DMS153 treated with DMSO at 0.1 percent for 48 hours (cell line): ENCODE measurements around the gene SPTLC2.

Experiments
- DNase-seq: peaks from one replicate; lab custom pipeline; 2025; ENCODE audit not compliant: unreplicated experiment; lab: John Stamatoyannopoulos, UW

Gene SPTLC2

DNA sequence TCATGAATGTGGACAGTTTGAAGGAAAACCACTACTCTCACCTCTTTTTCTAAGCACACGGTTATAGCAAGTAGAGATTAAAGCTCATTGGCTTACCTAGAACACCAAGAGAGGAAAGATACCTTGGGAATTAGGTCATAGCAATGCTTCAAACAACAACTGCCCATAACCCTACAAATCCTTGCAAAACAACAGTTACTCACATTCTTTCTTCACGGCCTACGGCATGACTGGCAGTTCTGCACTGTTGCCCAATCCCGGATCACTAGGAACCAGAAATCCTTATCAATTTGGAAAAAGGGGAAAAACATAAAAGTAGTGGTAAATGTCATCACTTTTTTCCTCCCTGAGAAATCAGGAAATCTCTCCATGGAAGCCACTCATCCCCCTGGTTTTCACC lies 108.2 kb downstream of the SPTLC2 start:
- no peak for DNase-seq

DNA sequence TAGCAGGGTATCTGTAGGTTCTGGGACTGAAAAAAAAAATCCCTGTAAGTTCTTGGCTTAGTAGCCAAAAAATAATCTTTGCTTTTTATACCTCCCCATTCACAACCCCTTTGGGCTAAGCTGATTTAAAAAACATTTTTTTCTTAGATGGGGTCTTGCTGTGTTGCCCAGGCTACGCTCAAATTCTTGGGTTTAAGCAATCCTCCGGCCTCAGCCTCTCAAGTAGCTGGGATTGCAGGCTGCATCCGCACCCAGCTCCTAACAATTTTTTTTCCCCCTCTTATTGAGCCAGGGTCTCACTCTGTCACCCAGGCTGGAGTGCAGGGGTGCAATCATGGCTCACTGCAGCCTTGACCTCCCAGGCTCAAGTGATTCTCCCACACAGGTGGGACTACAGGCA lies 108.7 kb downstream of the SPTLC2 start:
- no peak for DNase-seq

DNA sequence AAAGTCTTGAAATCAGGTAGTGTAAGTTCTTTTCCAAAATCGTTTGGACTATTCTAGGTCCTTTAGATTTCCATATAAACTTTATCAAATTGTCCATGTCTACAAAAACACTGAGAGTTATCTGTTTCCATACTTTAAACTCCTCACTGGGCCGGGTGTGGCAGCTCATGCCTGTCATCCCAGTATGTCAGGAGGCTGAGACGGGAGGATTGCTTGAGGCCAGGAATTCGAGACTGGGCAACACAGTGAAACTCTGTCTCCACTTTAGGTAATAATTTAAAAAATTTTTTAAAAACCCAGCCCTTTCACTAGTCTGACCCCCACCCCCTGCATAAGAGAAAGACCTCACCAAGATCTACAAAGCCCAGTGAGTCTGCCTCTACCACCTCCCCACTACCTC lies 111.4 kb downstream of the SPTLC2 start:
- DNase-seq: no peak

DNA sequence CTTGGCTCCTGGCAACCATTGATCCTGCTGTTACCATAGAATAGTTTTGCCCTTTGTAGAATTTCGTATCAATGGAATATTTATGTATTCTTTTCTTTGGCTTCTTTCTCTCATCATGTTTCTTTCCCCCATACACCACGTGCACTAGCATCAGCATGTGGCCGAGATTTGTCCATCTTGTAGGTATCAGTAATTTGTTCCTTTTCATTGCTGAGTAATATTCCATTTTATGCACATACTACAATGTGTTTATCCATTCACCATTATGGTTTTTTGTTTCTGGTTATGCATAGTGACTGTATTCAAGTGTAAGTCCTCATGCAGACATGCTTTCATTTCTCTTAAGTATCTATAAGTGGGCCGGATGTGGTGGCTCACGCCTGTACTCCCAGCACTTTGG lies 113.3 kb downstream of the SPTLC2 start:
- no peak for DNase-seq

DNA sequence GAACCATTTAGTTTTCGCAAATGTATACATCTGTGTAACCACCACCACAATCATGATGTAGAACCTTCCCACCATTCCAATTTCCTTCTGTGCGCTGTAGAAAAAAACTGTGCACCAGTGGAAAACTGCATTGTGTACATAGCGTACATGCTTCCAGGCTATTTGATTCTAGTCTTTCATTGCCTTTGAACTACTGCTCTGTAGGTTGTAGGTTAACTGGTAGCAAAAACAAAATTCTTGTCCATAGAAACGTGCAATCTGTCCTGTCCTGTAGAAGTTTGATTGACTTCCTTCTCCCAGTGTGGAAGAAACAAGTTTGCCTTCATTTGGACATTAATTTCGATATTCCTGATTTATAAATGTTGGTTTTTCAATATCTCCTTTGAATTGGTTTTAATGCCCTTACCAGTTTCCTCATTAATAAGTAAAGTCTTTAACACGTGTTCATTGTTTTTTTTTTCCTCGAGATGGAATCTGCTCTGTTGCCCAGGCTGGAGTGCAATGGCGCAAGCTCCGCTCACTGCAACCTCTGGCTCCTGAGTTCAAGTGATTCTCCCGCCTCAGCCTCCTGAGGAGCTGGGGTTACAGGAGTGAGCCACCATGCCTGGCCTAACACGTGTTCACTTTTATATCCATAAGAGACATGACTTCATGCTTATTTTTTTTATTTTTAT lies 114.2 kb downstream of the SPTLC2 start:
- no peak for DNase-seq

DNA sequence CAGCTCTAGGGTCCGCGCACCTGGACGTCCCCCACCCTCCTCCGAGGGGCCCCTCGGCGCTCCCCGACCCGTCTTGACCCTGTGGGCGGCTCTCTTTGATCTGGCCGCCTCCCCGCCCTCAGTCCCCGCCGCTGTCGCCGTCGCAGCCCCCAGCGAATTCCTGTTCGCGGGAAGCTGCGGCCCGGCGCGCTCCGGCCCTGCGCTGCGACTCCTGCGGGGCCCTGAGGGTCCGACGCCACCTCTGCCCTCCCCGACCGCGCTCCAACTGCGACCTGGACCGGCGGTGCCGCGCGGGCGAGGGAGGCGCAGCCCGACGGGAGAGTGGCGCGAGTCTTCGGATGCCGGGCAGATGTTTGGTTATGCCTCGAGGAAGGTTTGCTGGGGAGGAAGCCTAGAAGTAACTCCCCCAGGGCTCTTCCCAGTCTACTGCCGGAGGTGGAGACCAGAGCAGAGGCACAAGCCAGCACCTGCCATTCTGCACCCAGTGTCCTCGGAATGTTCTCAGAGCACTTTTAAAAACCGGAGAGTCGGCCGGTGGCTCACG lies 117.4 kb downstream of the SPTLC2 start:
- peak; percentile 21 for DNase-seq

DNA sequence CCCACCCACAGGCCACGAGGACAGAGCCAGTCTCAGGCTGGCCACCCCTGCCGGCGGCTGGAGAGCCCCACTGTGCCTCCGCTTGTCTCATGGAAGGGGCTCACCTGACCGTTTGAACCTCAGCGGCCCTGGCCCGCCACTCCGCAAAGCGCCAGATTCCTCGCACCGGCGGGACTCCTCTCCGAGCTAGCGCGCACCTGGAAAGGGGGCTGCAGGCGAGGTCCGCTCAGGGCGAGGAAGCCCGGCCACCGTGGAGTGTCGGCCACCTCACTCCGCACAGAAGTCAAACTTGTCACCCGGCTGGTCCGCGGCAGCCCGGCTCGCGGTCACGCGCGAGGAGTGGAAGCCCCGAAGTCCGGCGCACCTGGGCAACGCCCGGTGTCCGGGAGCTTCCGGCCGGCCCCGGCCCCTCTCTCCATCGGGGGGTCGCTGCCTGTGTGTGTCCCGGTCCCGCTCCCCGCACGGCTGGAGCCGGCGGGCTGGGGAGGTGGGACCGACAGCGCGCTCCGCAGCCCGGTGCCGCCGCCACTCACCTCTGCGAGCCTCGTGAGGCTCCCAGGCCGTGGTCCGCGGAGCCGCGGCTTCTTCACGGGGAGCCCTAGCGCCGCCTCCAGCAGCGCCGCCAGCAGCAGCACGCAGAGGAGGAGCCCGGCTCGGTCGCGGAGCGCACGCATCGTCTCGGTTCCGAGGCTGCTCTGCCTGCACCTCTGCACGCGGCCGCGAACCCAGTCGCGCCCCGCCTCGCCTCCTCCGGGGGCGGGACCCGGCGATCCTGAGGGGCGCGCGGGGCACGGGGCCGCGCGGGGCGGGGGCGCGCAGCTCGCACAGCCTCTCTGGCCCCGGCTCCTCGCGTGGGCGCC lies 118.1 kb downstream of the SPTLC2 start, which contains the start of gene ISM2:
ISM2 (minus strand) TSS at position 697 of the 860 bp plus-strand sequence; CDS start at position 674, 23 bp downstream.
- DNase-seq: no peak

DNA sequence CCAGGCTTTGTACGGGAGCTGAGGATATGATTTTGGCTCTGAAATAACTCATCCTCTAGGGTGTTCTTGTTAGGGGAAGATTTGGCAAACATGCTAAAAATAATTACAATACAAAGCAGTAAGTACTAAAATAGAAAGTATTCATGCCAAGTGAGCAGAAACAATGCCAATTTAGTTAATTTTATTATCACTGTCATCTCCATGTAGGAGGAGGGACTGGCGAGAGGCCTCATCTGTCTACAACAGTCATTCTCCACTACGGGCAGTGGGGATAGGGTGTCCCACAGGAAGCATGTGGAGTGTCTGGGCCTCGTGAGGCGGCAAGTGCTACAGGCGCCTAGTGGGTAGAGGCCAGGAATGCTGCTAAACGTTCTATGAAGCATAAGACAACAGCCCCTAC lies 121.1 kb downstream of the SPTLC2 start:
- DNase-seq: no peak

DNA sequence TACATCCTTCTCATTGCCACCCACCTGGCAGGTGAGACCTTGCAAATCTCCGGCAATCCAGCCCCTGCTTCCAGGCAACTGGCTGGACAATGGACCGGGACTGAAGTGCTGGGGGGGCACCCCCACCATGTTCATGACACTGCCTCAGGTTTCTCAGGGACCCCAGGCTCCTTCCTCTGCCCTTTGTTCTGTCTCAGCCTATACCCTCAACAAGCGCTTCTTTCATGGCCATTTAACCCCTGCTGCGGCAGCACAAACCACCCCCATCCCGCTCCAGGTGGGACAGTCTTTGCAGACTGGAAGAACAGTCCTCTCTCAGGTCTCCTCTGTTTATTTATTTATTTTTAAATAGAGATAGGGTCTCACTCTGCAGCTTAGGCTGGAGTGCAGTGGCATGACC lies 125.4 kb downstream of the SPTLC2 start:
- no peak for DNase-seq

DNA sequence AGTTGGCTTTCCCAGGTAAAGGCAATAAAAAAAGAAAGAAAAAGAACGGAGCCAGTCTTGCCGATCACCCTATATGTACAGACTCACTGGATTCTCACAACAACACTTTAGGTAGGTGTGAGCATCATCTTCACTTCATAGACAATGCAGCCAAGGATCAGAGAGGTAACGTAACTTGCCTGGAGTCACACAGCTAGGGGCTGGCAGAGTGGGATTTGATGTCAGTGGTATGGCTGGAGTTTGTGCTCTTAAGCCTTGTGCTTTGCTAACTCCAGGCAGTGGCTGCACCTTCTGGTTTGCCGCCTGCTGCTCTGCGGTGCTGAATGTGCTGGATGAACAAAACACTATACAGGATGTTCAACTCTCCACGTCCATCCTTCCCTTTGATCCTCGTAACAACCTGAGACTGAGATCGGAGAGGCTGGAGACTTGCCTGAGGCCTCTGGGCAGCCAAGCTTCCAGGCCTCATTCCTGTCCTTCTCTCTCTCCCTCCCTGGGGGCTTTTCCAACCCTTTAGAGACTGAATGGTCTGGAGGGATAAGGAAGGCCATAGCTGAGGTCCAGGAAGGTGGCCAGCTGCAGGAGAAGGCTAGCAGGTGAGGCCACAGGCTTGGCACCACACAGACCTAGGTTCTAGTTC lies 126.0 kb downstream of the SPTLC2 start:
- no peak for DNase-seq

DNA sequence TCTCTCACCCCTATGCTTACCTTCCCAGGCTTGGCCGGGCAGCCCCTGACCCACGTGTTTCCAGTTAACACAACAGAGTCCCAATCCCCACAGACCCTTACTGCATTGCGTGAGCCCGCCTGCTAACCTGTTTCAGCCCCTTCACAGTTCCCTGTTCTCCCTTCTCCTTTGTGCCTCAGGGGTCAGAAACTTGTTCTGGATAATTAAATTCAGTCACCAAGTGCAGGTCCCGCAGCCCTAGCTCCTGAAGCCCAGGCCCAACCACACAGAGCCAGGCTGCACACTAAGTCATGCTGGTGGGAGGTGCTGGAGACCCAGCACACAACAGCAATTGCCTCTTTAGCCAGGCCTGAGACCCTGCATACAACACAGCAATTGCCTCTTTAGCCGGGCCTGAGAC lies 127.4 kb downstream of the SPTLC2 start:
- DNase-seq: no peak

DNA sequence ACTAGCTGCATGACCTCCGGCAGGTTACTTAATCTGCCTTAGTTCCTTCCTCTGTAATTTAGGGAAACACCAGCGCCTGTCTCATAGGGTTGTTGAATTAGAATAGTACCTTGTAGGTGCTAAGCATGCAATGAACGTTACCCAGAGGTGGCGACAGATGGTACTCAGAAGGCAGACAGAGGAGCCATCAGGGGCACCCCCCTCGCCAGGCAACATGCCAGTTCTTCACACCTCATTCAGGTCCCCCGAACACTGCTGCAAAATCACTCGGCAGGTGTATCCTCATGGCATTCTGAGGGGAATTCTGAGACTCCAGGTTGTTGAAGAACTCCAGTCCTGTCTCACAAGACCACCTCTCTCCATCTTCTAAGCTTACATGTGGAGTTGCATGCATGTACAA lies 127.9 kb downstream of the SPTLC2 start:
- no peak for DNase-seq

DNA sequence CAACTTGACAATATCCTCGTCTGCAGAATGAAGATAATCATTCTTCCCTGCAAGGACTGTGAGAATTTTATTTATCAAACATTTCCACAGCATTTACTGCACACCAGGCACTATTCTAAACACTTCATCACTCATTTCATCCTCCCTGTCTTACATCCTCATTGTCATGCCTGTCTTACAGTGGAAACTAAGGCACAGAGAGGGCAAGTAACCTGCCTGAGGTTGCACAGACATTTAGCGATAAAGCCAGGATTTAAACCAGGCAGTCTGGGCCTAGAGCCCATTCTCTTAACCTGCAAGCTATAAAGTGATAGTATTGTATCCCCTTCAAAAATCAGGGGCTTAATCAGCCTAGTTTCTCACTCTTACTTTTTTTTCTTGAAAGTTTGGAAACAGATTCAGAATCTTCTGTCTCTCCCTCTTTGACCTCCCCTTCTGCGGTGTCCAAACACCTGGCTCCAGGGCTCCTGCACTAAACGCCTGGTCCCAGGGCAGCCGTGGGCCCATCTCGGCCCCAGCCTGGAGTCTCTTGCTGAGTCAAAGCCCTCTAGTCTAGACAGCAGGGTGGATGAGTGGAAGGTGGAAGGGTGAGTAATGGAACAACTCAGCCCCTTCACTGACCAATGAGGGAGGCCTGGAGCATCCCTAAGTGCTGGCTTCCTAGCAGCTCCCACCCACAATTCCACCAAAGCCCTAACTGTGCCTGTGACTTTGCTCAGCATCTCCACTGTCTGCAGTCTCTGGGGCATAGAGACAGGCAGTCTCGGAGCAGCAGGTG lies 130.3 kb downstream of the SPTLC2 start:
- no peak for DNase-seq

DNA sequence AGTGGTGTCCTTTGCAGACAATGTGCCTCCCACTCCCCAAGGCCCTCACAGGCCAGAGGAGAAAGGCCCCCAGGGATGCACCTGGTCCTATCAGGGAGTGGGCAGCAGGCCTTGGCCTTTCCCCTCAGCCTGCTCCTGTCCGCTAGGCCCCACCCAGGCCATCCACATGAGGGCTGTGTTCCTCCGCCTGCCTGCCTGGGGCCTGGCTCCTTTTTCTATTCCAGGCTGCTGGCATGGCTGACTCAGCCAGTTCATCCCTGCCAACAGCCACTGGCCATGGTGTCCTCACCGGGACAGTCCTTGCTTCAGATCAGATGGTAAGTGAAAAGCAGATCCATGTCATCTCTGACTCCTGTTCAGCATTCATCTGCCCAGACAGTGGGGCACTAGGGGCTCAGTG lies 131.2 kb downstream of the SPTLC2 start:
- no peak for DNase-seq

DNA sequence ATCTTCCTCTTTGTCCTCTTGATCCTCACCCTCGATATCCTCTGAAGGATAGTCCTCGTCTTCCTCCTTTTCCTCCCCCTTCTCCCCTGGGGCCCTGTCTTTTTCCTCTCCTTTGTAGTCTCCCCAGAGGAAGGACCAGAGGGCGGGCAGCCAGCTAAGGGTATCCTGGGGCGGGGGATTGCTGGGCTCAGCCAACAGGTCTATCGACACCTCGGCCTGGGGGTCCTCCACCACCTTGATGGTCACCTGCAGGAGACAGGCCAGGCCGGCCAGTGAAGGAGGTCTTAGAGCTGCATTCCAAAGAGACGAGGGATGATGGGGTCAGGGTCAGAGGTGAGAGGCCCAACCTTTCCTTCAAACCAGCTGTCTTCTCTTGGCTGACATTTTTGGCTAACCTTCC lies 134.0 kb downstream of the SPTLC2 start:
- no peak for DNase-seq

DNA sequence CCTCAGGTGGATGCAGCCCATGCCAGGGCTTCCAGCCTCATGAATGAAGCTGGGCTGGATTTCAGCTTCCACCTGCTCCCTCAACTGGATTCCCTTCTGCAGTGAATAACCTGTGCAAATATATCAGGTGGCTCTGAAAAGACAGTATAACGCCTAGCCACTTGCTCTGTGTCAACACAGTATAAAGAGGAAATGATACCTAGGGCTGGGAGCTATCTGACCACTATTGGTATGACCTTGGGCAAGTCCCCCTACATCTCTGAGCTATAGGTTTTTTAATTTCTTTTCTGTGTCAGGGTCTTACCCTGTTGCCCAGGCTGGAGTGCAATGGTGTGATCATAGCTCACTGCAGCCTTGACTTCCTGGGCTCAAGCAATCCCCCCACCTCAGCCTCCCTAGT lies 137.6 kb downstream of the SPTLC2 start:
- DNase-seq: no peak

DNA sequence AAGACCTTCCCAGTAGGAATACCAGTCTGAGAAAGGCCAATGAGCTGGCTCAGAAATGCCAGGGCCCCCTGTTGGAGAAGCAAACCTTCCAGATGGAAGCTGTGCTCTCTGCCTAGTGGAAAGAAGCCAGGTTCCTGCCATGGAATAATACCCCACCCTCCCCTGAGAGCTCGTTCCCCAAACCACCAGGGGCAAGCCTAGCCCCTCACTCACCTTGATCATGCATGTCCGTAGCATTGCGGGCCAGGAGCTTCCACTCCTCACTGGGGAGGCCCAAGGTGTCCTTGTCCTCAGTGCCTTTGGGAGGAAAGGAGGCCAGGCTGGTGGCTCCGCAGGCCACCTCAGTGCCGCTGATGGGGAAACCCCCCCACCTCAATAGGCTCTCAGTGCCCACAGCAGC lies 138.4 kb downstream of the SPTLC2 start:
- DNase-seq: no peak

DNA sequence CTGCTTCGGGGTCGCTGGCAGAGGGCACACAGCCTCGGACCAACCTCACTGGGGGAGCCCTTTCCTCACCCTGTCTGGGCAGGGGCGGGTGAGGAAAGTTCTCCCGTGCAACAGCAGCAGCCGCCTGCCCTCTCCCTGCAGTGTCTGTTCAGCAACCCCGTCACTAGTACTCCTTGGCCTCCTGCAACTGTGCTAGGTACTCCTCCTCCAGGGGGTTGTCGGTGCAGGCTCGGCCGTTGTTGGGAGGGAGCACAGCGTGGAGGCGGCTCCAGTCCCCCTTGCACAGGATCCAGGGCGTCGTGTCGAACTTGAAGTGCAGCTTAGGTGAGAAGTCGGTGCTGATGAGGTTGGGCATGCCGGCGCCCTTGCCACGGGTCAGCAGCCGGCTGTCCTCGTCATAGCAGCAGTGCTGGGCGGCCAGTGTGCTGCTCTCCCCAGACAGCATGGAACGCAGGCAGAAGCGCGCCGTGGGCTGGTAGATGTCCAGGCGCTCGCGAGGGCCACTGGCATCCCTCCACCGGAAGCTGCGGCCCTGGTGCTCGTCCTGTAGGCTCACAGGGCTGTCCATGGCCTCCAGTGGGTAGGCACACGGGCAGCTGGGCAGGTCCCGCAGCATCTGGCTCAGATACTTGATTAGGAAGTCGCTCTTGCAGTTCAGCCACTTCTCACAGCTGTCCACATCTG lies 140.9 kb downstream of the SPTLC2 start:
- no peak for DNase-seq

DNA sequence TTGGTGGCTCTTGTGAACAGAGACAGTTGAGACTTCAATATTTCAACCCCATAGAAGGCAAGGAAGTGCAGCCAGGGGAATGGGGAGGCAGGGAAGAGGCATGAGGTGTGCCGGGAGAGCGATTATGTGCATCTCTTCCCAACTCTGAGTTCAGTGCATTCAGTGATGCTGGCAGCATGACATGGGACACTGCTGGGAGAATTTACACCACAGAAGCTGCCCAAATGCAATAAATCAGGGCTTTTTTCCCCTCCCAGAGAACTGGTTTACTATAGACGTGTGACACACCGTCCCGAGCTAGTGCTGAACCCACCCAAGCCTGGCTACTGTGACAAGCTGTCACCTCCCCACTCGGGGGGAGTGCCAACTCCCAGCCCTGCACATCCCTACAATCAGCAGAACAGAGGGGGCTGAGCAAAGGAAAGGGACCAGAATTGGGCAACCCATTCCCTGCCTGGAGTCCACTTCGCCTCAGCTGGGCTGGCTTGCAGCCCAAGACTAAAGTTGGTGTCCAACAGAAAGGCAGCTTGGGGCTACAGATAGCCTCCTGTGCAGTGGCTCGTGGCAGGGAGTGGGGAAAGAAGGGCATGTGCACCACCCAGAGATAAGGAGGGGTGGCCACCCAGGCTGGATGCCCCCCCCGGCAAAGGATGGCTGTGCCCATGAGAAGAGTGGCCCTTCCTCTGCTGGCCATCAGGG lies 141.8 kb downstream of the SPTLC2 start:
- DNase-seq: no peak

DNA sequence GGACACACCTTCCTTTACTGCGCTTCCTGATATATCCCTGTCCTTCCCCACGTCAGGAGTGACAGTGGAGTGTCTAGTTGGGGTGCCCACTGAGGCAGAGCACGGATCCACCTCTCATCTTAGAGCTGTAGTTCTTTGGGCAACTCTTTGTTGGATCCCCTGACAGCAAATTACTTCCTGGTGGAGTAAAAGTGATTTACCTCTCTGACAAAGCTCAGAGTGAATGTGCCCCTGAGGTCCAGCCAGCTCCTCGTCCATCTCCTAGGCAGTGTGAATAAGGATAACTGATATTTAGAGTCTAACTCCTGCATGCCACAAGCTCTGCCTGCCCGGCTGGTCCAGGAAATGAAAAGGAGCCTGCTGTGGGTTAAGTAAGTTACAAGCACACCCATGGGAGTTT lies 142.5 kb downstream of the SPTLC2 start:
- DNase-seq: no peak
